HEK293T (cell line): ENCODE results near the gene ZNF148.

Experiments used
- CTCF ChIA-PET: fragments of 350-600 bp; formaldehyde crosslinking; extraction: SDS; loops from one replicate; lab custom pipeline; 2021; ENCODE audit warnings: antibody characterized with exemption, inconsistent platforms; lab: Yijun Ruan, JAX
- POLR2A ChIA-PET: fragments of 350-600 bp; formaldehyde crosslinking; extraction: SDS; loops from one replicate; lab custom pipeline; 2020; ENCODE audit warnings: antibody characterized with exemption, inconsistent platforms; lab: Yijun Ruan, JAX
- DNase-seq: peaks from one replicate; pipeline ENCODE4 v3.0.0; 2012; ENCODE audit warnings: mixed read lengths; ENCODE audit errors: extremely low spot score
- ARNT ChIP-seq: fragments of 450-650 bp; IDR thresholded peaks from 2 replicates; pipeline ENCODE4 v1.6.1; 2017; ENCODE audit warnings: mild to moderate bottlenecking
- BHLHE40 ChIP-seq: fragments of 450-650 bp; IDR thresholded peaks from 2 replicates; pipeline ENCODE4 v1.6.1; 2016; ENCODE audit warnings: mild to moderate bottlenecking, moderate library complexity, borderline replicate concordance
- CTBP1 ChIP-seq: fragments of 450-650 bp; IDR thresholded peaks from 2 replicates; pipeline ENCODE4 v1.6.1; 2016; ENCODE audit warnings: borderline replicate concordance
- ELF4 ChIP-seq: fragments of 450-650 bp; IDR thresholded peaks from 2 replicates; pipeline ENCODE4 v1.6.1; 2017; ENCODE audit warnings: antibody characterized with exemption
- FOXA1 ChIP-seq: fragments of 450-650 bp; IDR thresholded peaks from 2 replicates; pipeline ENCODE4 v1.6.1; 2016; ENCODE audit warnings: mild to moderate bottlenecking
- FOXK2 ChIP-seq: fragments of 450-650 bp; IDR thresholded peaks from 2 replicates; pipeline ENCODE4 v1.6.1; 2016; ENCODE audit warnings: mild to moderate bottlenecking
- FOXM1 ChIP-seq: fragments of 450-650 bp; IDR thresholded peaks from 2 replicates; pipeline ENCODE4 v1.6.1; 2017; ENCODE audit warnings: mild to moderate bottlenecking, borderline replicate concordance
- HDGF ChIP-seq: fragments of 450-650 bp; IDR thresholded peaks from 2 replicates; pipeline ENCODE4 v1.6.1; 2017; ENCODE audit warnings: antibody characterized with exemption, borderline replicate concordance
- L3MBTL2 ChIP-seq: fragments of 450-650 bp; conservative IDR thresholded peaks from 2 replicates; pipeline ENCODE4 v1.6.1; 2016; ENCODE audit warnings: mild to moderate bottlenecking
- LEF1 ChIP-seq: fragments of 450-650 bp; IDR thresholded peaks from 2 replicates; pipeline ENCODE4 v1.6.1; 2017; ENCODE audit warnings: mild to moderate bottlenecking, borderline replicate concordance
- NFRKB ChIP-seq: fragments of 450-650 bp; IDR thresholded peaks from 2 replicates; pipeline ENCODE4 v1.6.1; 2016; ENCODE audit warnings: mild to moderate bottlenecking, moderate library complexity
- PKNOX1 ChIP-seq: fragments of 450-650 bp; IDR thresholded peaks from 2 replicates; pipeline ENCODE4 v1.6.1; 2016
- SP1 ChIP-seq: fragments of 450-650 bp; IDR thresholded peaks from 2 replicates; pipeline ENCODE4 v1.6.1; 2017
- SUZ12 ChIP-seq: fragments of 450-650 bp; IDR thresholded peaks from 2 replicates; pipeline ENCODE4 v1.6.1; 2016; ENCODE audit warnings: mild to moderate bottlenecking
- TARDBP ChIP-seq: fragments of 450-650 bp; IDR thresholded peaks from 2 replicates; pipeline ENCODE4 v1.6.1; 2016
- ZNF384 ChIP-seq: fragments of 450-650 bp; IDR thresholded peaks from 2 replicates; pipeline ENCODE4 v1.6.1; 2016

ZNF148 gene

GRCh38 chr3:125246237-125246636 is 128.9 kb downstream of the ZNF148 start:
- TF ChIP-seq SUZ12: no peak
- DNase-seq: no peak
- CTCF ChIA-PET: no interaction called here
- POLR2A ChIA-PET: no interaction called here

DNA sequence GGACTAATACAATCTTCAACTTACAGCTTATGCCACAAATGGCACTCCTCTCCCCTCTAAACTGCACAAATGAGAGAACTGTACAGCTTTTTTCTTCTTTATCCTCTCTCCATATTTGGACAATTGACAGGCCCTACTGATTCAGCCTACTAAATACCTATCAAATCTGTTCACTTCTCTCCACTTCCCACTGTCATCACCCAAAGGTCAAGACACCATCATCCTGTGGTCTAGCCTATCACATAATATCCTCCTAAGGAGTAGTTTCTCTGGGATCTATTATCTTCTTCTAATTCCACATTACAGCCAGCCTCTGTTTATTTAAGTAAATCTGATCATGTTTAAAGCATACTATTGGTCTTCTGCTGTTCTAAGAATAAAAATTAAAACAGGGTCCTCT is 129.6 kb downstream of the ZNF148 start:
- CTCF ChIA-PET: no interaction called here

GRCh38 chr3:125240496-125240895 is 134.6 kb downstream of the ZNF148 start:
- CTCF ChIA-PET: no interaction called here
- TF ChIP-seq NFRKB: no peak
- no peak for DNase-seq
- POLR2A ChIA-PET: no interaction called here

More for the DNA sequence above, 129.6 kb downstream of the ZNF148 start:
- no peak for DNase-seq
- TF ChIP-seq FOXA1 (no peak), HDGF (no peak), CTBP1 (no peak), FOXM1 (no peak), ZNF384 (no peak), L3MBTL2 (no peak)
- POLR2A ChIA-PET: no interaction called here

DNA sequence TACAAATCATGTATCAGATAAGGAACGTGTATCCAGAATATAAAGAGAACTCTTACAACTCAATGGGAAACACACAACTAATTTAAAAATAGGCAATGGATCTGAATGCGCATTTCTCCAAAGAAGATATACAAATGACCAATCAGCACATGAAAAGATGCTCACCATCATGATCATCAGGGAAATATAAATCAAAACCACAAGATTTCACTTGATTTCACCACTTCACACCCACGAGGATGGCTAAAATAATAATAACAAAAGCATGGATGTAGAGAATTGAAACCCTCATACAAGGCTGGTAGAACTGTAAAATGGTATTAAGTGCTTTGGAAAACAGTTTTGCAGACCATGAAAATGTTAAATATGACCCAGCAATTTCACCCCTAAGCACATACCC is 135.9 kb downstream of the ZNF148 start:
- TF ChIP-seq FOXA1 (no peak), L3MBTL2 (no peak), SUZ12 (no peak), NFRKB (no peak), LEF1 (no peak), PKNOX1 (no peak), FOXK2 (no peak), FOXM1 (no peak), SP1 (no peak), CTBP1 (no peak)
- no peak for DNase-seq
- CTCF ChIA-PET: no interaction called here
- POLR2A ChIA-PET: no interaction called here

GRCh38 chr3:125238759-125239158 is 136.4 kb downstream of the ZNF148 start:
- no peak for TF ChIP-seq LEF1
- no peak for TF ChIP-seq FOXK2
- TF ChIP-seq NFRKB: no peak
- TF ChIP-seq FOXM1: no peak
- DNase-seq: no peak

DNA sequence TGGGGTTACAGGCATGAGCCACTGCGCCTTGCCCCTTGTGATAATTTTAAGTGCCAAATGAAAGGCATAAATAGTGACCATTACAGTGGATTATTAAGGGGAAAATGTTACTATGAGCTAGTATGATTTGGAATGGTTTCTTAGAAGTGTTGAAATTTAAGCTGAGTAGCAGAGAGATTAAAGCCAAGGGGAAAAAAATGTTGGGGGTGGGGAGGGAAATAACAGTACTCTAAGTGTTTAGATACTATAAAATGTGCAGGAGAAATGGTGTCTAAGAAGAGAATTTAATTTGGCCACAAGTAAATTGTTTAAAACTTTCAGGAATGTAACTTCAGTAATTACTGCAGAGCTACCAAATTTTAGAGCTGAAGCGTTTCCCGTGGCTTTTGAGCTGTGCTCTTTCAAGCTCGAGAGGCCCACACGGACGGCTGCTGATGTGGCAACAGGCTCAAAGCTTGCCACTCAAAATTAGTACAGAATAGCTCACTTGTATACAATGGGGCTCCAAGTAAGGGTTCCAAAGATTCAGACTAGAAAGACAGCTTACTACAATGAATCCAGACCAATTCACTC is 138.7 kb downstream of the ZNF148 start:
- DNase-seq: no peak
- TF ChIP-seq CTBP1 (no peak), NFRKB (no peak), LEF1 (no peak), FOXA1 (no peak), SP1 (no peak), L3MBTL2 (no peak), BHLHE40 (no peak), HDGF (no peak), TARDBP (no peak), ZNF384 (no peak), FOXM1 (no peak), ARNT (no peak), FOXK2 (no peak), PKNOX1 (no peak), ELF4 (no peak)
- ChIA-PET CTCF (no interaction called here), POLR2A (no interaction called here)

More at GRCh38 chr3:125238759-125239158, 136.4 kb downstream of the ZNF148 start:
- ChIA-PET POLR2A (no interaction called here), CTCF (no interaction called here)

- CTCF ChIA-PET: no interaction called here
- POLR2A ChIA-PET: no interaction called here
- TF ChIP-seq FOXK2 (no peak), ELF4 (no peak), CTBP1 (no peak), NFRKB (no peak), FOXM1 (no peak), PKNOX1 (no peak), ARNT (no peak), SUZ12 (no peak), ZNF384 (no peak), FOXA1 (no peak)
- no peak for DNase-seq
Observed at GRCh38 chr3:125234831-125235230, 140.3 kb downstream of the ZNF148 start.
